Neuronal stem cell (in vitro differentiated cells): ENCODE results near the gene RPE.

Source experiments
- DNase-seq: peaks from one replicate; pipeline ENCODE4 v3.0.0-alpha.2; 2013; ENCODE audit warnings: low spot score
- H2AFZ ChIP-seq: one replicate; pipeline ENCODE4 v1.6.1; 2013; ENCODE audit warnings: mild to moderate bottlenecking, low read length, inconsistent platforms
- H2AK5ac ChIP-seq: 2 replicates; pipeline ENCODE4 v1.6.1; 2013; ENCODE audit warnings: low read depth, mild to moderate bottlenecking, inconsistent platforms, low read length, moderate library complexity, mixed read lengths
- H2BK120ac ChIP-seq: 2 replicates; pipeline ENCODE4 v1.6.1; 2013; ENCODE audit warnings: low read depth, mild to moderate bottlenecking, inconsistent platforms, low read length, moderate library complexity, mixed read lengths
- H2BK12ac ChIP-seq: one replicate; pipeline ENCODE4 v1.6.1; 2013; ENCODE audit warnings: low read length, inconsistent platforms
- H2BK15ac ChIP-seq: 2 replicates; pipeline ENCODE4 v1.6.1; 2013; ENCODE audit warnings: mild to moderate bottlenecking, low read length, inconsistent platforms, mixed read lengths
- H2BK5ac ChIP-seq: one replicate; pipeline ENCODE4 v1.6.1; 2013; ENCODE audit warnings: inconsistent platforms, mild to moderate bottlenecking, low read length, moderate library complexity
- H3K14ac ChIP-seq: one replicate; pipeline ENCODE4 v1.6.1; 2013; ENCODE audit warnings: low read length, inconsistent platforms
- H3K18ac ChIP-seq: 2 replicates; pipeline ENCODE4 v1.6.1; 2013; ENCODE audit warnings: low read length, inconsistent platforms
- H3K23ac ChIP-seq: 2 replicates; pipeline ENCODE4 v1.6.1; 2013; ENCODE audit warnings: low read depth, mild to moderate bottlenecking, mixed read lengths, low read length, inconsistent platforms; ENCODE audit not compliant: poor library complexity
- H3K27ac ChIP-seq: replicated peaks from 3 replicates; pipeline ENCODE4 v1.5.1; 2013; ENCODE audit warnings: low read length, inconsistent platforms
- H3K27me3 ChIP-seq, 3 experiments: 2 replicates each; pipeline ENCODE4 v1.6.1; 2013; ENCODE audit warnings: low read length in 3 of 3, mild to moderate bottlenecking in 2 of 3, inconsistent platforms in 1 of 3, low read depth in 1 of 3, mixed read lengths in 1 of 3, moderate library complexity in 1 of 3; ENCODE audit not compliant: control insufficient read depth in 3 of 3, insufficient read depth in 3 of 3
- H3K36me3 ChIP-seq, 2 donors: replicated peaks in 1 of 2; 2 replicates each; pipeline ENCODE4 v1.6.1; 2013; ENCODE audit warnings: low read length in 2 of 2; ENCODE audit not compliant: control insufficient read depth in 2 of 2, insufficient read depth in 2 of 2
- H3K4ac ChIP-seq: 2 replicates; pipeline ENCODE4 v1.6.1; 2013; ENCODE audit warnings: inconsistent platforms, mild to moderate bottlenecking, low read length, moderate library complexity
- H3K4me1 ChIP-seq, 2 donors: 1 replicate in 1 of 2; 2 replicates in 1 of 2; pipeline ENCODE4 v1.6.1; 2013; ENCODE audit warnings: low read length in 2 of 2, low read depth in 1 of 2; ENCODE audit not compliant: control insufficient read depth in 2 of 2, insufficient read depth in 1 of 2
- H3K4me2 ChIP-seq: one replicate; pipeline ENCODE4 v1.6.1; 2013; ENCODE audit warnings: mild to moderate bottlenecking, low read length, inconsistent platforms; ENCODE audit not compliant: insufficient read depth, poor library complexity, severe bottlenecking
- H3K4me3 ChIP-seq, 2 donors: 2 replicates each; pipeline ENCODE4 v1.5.1; 2013; ENCODE audit warnings: low read length in 2 of 2, mild to moderate bottlenecking in 2 of 2, inconsistent platforms in 1 of 2, moderate library complexity in 1 of 2
- H3K79me1 ChIP-seq: one replicate; pipeline ENCODE4 v1.6.1; 2013; ENCODE audit warnings: low read depth, mild to moderate bottlenecking, inconsistent platforms, low read length, moderate library complexity
- H3K9ac ChIP-seq: one replicate; pipeline ENCODE4 v1.6.1; 2013; ENCODE audit warnings: mild to moderate bottlenecking, low read depth, low read length, inconsistent platforms; ENCODE audit not compliant: poor library complexity
- H3K9me3 ChIP-seq, 2 donors: replicated peaks in 1 of 2; 2 replicates each; pipeline versions ENCODE3 to v1.6.1; 2013; ENCODE audit warnings: low read length in 2 of 2, mild to moderate bottlenecking in 2 of 2, inconsistent platforms in 1 of 2, low read depth in 1 of 2, mixed read lengths in 1 of 2, moderate library complexity in 1 of 2; ENCODE audit not compliant: control insufficient read depth in 2 of 2, insufficient read depth in 1 of 2
- H4K8ac ChIP-seq: one replicate; pipeline ENCODE4 v1.6.1; 2013; ENCODE audit warnings: low read depth, mild to moderate bottlenecking, inconsistent platforms, low read length, moderate library complexity
- H4K91ac ChIP-seq: one replicate; pipeline ENCODE4 v1.6.1; 2013; ENCODE audit warnings: low read length, low read depth, mild to moderate bottlenecking, inconsistent platforms; ENCODE audit not compliant: poor library complexity
- WGBS, 2 donors: extraction: QIAGEN DNeasy Blood & Tissue Kit; methylation state at CpG; one replicate each; pipeline ENCODE4 v1.1.7; 2013; ENCODE audit warnings: missing lambda C conversion rate in 2 of 2, mixed read lengths in 1 of 2; ENCODE audit not compliant: insufficient read length in 2 of 2, insufficient replicate concordance in 1 of 2; ENCODE audit errors: extremely low coverage in 2 of 2; 5-methylcytosine and 5-hydroxymethylcytosine counted together

The RPE gene

DNA sequence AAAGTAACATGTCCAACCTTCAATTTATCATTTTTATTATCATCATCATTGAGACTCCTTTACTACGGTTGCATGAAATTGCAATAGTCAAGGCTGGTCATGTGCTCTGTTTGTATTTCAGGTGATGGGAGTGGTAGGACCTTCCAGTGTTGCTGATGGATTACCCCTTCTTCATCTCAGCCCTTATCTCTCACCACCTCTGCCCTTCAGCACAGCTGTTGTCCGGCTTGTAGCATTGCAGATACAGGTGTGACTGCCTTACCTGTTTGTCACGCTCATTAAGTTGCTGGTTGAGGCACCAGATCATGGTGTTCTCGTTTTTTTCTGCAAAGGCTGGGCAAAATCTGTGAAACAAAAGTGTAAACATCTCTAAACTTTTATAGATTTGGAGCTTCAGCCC, 31.7 kb upstream of the RPE start:
- no peak overlapping the region for H4K91ac ChIP-seq
- no peaks in the 10 kb centered on the region for H3K4me1 ChIP-seq
- no peaks in the 10 kb centered on the region for H3K27me3 ChIP-seq
- H3K36me3 ChIP-seq, result no peaks in the 10 kb centered on the region
- no peak overlapping the region for H2AK5ac ChIP-seq
- H3K9ac ChIP-seq, result no peak overlapping the region
- H3K14ac ChIP-seq, result no peak overlapping the region
- no peak overlapping the region for H2BK15ac ChIP-seq
- no peak overlapping the region for H2AFZ ChIP-seq
- no peak overlapping the region for H2BK12ac ChIP-seq
- H3K4me2 ChIP-seq, result no peak overlapping the region
- H3K23ac ChIP-seq, result no peak overlapping the region
- no peak overlapping the region for H4K8ac ChIP-seq
- WGBS, 2 donors, result no CpG with 5 or more reads among the region's 4 CpGs
- DNase-seq, result no peak
- H3K27ac ChIP-seq, result no peak overlapping the region
- no peak overlapping the region for H2BK5ac ChIP-seq
- no peak overlapping the region for H3K4me3 ChIP-seq
- no peak overlapping the region for H2BK120ac ChIP-seq
- H3K9me3 ChIP-seq, result no peaks in the 10 kb centered on the region
- H3K18ac ChIP-seq, result no peak overlapping the region
- no peaks in the 10 kb centered on the region for H3K79me1 ChIP-seq
- H3K4ac ChIP-seq, result no peak overlapping the region

DNA sequence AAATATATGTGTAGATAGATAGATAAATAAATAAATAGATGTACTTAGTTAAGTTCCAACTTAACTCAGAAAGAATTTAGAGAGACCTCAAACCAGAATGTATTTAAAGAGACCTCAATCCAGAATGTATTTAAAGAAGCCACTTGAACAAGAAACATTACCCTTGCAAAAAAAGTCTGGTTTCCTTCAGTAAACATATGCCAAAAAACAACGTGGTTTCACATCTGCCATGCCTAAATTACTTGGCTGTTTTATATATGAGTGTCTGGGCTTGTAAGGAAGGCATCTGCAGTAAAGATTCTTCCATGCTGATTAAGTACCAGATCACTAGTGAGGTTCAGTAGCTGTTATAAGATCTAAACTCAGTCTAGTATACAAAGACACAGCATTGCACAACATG, 29.1 kb upstream of the RPE start:
- Histone ChIP-seq H3K4me2 (no peak overlapping the region), H3K9me3 (no peaks in the 10 kb centered on the region), H3K14ac (no peak overlapping the region), H3K27ac (no peak overlapping the region), H3K4me3 (no peak overlapping the region), H4K8ac (no peak overlapping the region), H3K18ac (no peak overlapping the region), H2BK12ac (no peak overlapping the region), H3K4ac (no peak overlapping the region), H3K27me3 (no peaks in the 10 kb centered on the region), H2BK15ac (no peak overlapping the region), H3K36me3 (no peaks in the 10 kb centered on the region), H3K9ac (no peak overlapping the region), H2BK5ac (no peak overlapping the region), H3K23ac (no peak overlapping the region), H2BK120ac (no peak overlapping the region), H3K79me1 (no peaks in the 10 kb centered on the region), H2AFZ (no peak overlapping the region), H2AK5ac (no peak overlapping the region), H4K91ac (no peak overlapping the region), H3K4me1 (no peaks in the 10 kb centered on the region)
- no CpG with 5 or more reads among the region's 1 CpG for WGBS, 2 donors
- no peak for DNase-seq

DNA sequence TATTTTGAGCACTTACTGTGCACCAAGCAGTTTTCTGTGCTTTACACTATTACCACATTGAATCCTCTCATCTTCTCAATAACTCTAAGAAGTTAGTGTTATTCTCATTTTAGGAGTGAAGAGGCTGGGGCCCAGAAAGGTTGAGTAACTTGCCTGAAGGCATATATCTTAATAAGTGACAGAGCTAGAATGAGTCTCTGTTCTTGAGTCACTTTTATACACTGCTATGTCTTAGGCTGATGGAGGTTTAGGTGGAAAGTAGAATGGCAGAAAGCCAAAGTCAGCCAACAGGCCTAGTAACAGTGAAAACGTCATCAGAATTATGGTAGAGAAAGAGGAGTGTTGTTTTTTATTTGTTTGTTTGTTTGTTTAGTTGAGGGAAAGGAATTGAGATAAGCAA, 27.9 kb upstream of the RPE start:
- H3K4me3 ChIP-seq, result no peak overlapping the region
- no peak overlapping the region for H3K9ac ChIP-seq
- H2AFZ ChIP-seq, result no peak overlapping the region
- no peak overlapping the region for H3K14ac ChIP-seq
- H3K4me1 ChIP-seq, result no peaks in the 10 kb centered on the region
- H3K27me3 ChIP-seq, result no peaks in the 10 kb centered on the region
- H3K27ac ChIP-seq, result no peak overlapping the region
- no CpG with 5 or more reads among the region's 1 CpG for WGBS, 2 donors
- no peak overlapping the region for H3K4ac ChIP-seq
- no peak overlapping the region for H4K8ac ChIP-seq
- no peak for DNase-seq
- H3K36me3 ChIP-seq, result no peaks in the 10 kb centered on the region
- H2BK12ac ChIP-seq, result no peak overlapping the region
- no peak overlapping the region for H2BK15ac ChIP-seq
- no peak overlapping the region for H3K4me2 ChIP-seq
- no peaks in the 10 kb centered on the region for H3K9me3 ChIP-seq
- no peak overlapping the region for H2BK5ac ChIP-seq
- no peak overlapping the region for H2BK120ac ChIP-seq
- no peaks in the 10 kb centered on the region for H3K79me1 ChIP-seq
- no peak overlapping the region for H3K23ac ChIP-seq
- H3K18ac ChIP-seq, result no peak overlapping the region
- no peak overlapping the region for H2AK5ac ChIP-seq
- no peak overlapping the region for H4K91ac ChIP-seq

DNA sequence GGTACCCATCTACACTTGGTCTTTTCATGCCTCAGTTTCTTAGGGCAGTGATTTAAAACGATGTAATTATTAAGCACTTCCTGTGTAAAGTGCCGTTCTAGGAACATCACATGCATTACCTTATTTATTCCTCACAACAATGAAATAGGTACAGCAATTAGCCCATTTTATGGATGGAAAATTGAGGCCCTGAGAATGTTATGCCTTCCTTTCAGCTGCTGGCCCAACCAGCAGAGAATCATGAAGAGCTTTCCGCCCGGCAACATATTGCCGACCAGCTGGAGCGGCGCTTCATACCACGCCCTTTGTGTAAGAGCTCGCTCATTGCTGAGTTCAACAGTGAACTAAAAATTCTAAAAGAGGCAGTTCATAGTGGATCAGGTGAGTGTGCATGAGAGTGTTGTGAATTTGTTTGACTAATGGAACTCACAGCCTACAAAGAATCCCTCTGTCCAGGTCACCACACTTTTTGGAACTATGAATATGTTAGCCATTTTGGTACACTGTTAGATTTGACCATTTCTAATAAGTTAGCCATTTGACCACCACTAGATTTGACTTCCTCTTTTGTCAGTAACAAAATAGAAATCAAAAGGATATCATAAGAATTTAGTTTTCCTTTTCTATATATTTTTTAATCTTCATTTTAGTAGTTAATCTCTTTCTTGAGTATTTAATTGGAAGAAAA, 25.6 kb upstream of the RPE start:
- no peak overlapping the region for H3K4me2 ChIP-seq
- H4K8ac ChIP-seq, result no peak overlapping the region
- no peaks in the 10 kb centered on the region for H3K9me3 ChIP-seq
- no peaks in the 10 kb centered on the region for H3K4me1 ChIP-seq
- H3K27me3 ChIP-seq, result no peaks in the 10 kb centered on the region
- no peak overlapping the region for H3K4me3 ChIP-seq
- no peak for DNase-seq
- no peaks in the 10 kb centered on the region for H3K79me1 ChIP-seq
- no peaks in the 10 kb centered on the region for H3K36me3 ChIP-seq
- no peak overlapping the region for H3K18ac ChIP-seq
- H2AK5ac ChIP-seq, result no peak overlapping the region
- H2AFZ ChIP-seq, result no peak overlapping the region
- no peak overlapping the region for H2BK5ac ChIP-seq
- H3K23ac ChIP-seq, result no peak overlapping the region
- no peak overlapping the region for H2BK12ac ChIP-seq
- no peak overlapping the region for H3K9ac ChIP-seq
- no peak overlapping the region for H2BK120ac ChIP-seq
- no peak overlapping the region for H3K14ac ChIP-seq
- WGBS, 2 donors, result no CpG with 5 or more reads among the region's 9 CpGs
- H4K91ac ChIP-seq, result no peak overlapping the region
- no peak overlapping the region for H2BK15ac ChIP-seq
- H3K4ac ChIP-seq, result no peak overlapping the region
- H3K27ac ChIP-seq, result no peak overlapping the region
